DMS153 treated with DMSO at 0.1 percent for 48 hours (cell line): ENCODE data around the gene MAML3.

Experiments
- DNase-seq: peaks from one replicate; lab custom pipeline; 2025; ENCODE audit not compliant: unreplicated experiment; lab: John Stamatoyannopoulos, UW

MAML3 gene

GRCh38 chr4:140048419-140048995, 105.5 kb downstream of the MAML3 start:
- DNase-seq = peak; percentile 37

DNA sequence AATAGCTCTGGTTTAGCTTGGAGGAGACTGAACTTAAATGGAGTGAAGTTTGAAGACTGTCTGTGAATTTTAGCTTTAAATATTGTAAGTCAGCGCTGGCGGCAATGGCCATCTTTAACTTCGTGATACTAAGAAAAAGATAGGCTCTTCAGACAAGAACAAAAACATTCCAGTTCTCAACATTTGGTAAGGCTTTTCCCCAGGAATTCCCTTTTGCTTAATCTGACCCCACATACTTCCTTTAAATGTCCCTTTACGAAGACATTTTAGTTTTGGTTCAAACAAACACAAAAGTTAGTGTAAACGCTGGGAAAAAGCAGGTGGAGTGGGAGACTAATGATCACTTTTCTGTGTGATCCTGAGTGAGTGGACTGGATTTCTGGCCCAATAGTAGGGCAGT, 106.2 kb downstream of the MAML3 start:
- DNase-seq = no peak

DNA sequence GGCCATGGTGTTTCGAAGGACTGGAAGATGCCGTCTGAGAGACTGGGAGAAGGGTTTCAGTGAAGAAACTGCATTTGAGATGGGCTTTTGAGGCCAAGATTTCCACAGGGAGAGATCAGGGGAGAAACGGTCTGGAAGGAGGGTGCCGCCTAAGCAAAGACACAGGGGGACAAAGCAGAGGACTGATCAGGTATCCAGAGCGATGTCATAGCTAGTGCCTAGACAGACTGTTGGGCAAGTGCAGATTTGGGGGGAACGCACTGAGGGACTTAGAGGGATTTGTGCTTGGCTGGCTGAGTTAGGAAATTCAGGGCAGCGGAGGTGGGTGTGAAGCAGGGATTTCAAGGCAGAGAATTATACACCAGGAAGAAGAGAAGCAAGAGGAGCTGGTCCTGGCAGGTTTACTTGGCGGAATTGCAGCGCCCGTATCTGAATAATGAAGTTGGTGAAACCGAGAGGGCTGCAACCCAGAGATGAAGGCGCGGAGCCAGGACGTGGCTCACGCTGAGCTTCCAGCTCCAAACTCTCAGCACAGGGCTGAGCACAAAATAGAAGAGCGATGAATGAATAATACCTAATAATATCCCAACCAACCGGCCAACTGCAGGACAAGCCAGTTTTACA, 106.9 kb downstream of the MAML3 start:
- no peak for DNase-seq

GRCh38 chr4:140046543-140046942, 107.4 kb downstream of the MAML3 start:
- DNase-seq = no peak

GRCh38 chr4:140046016-140046415, 108.0 kb downstream of the MAML3 start:
- no peak for DNase-seq

- no peak for DNase-seq
Measured at GRCh38 chr4:140044337-140044902, 109.6 kb downstream of the MAML3 start.

GRCh38 chr4:140042634-140043033, 111.3 kb downstream of the MAML3 start:
- DNase-seq = no peak

DNA sequence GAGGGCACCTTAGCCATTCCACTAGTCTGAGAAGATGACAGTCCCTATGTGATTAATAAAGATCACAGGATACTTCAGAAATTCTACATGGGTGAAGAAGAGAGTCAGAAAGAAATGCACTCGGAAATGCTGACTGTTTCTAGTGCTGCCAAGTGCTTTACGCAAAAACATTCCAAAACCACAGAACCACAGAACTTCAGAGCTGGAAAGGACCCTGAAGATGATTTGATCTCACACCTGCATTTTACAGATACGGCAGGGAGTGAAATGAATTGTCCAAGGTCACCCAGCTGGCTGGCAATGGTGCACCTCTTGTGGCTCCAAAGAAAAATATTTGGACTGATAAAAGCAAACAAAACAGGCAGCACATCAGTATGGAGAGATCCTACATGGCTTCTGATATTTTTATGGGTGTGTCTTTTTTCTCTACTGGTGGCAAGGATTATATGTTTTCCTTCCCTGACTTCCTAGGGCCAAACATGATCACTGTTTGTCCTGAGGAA, 115.9 kb downstream of the MAML3 start:
- no peak for DNase-seq

DNA sequence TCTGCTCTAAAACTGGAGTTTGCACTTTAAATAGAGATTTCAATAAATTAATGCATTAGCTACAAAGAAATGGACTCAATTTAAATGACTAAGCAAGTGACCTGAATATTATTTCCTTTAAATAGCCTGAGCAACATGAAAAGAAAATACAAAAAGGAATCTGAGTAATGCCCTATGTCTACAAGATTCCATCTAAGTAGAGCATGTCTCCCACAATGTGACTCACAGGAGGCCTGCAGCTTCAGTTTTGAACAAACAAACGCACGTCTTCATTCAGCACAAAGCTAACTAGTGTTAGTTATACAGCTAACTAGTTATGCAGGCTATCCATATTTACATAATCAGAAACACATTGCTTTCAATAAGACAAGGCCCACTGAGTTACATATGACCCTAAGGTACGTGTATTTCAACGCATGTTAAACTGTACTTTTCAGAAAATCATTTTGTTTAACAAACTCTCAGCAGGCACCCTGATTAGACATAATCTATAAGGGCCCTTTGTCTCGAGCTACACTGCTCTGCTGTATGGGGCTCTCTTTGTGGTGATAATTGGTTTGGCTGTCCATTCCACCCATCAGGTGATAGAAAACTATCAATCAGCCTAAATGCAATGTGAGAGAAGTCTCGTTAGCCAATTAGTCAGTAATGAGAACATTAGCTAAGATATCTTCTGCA, 116.5 kb downstream of the MAML3 start:
- DNase-seq = no peak

DNA sequence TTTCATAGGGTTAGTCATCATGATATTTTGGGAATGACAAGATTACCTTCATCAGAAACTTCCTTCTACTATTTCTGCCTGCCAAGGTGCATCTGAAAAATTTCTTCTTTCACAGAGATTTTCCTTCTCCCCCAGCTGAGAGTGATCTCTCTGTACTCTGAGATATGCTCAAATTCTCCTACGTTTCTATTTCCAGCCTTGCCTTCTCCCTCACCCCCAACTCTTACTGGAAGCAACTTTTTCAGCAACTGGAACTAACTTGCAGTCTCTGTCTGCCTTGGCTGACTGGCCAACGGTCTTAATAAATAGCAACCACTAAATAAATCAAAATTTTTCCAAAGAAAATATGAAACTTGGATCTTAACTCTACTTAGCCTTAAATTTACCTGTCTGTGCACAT, 122.3 kb downstream of the MAML3 start:
- DNase-seq = no peak

DNA sequence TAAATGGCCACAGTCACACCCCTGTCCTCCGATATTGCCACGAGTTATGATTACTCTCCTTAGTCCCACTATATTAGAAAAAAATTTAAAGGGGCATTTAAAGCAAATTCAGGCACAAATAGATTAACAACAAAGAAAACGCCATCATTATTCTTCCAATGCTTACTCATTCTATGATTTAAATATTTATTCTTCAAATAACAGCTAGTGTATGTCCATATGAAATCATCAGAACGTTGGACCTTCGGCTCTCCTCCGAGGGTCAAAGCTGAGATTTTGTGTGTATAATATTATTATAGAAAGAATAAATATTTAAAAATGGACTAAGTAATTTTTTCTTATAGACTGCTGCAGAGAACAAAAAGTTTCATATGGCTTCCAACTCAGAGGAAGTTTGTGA, 122.9 kb downstream of the MAML3 start:
- no peak for DNase-seq

- no peak for DNase-seq
Measured at GRCh38 chr4:140028676-140029517, 125.1 kb downstream of the MAML3 start.

- DNase-seq = no peak
Measured at GRCh38 chr4:140028101-140028500, 125.9 kb downstream of the MAML3 start.

DNA sequence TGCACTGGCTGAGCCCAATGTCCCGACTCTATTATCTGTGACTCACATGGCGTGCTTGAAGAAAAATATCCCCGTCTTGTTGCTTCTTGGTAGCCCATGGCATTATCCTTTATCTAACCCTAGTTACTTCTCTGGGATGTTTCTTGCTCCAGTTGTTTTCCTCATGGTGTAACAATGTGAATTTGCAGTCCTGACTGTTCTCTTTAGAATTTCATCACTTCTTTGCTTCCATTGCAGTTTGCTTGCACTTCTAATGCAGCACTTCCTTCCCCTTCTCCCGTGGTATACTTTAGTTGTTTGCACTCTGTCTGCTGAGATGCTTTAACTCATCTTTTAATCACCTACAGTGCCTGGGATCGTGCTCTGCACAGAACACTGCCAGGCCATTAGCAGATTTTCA, 126.9 kb downstream of the MAML3 start:
- no peak for DNase-seq

DNA sequence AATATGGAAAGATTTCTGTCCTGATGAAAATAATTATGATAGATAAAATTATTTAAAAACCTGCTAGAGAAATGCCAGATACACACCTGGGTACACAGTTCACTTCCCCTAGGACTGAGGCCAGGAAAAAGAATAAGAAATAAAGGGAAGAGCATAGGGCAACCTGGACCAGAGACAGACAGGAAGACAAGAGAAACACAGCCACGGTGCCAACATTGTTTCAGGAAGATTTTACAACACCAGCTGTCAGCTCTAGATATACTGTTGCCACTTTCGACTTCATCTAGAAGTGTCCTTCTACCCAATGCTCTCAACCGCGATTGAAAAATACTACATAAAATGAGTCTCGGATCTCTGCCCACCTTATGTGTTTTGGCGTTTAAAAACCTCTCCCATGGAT, 128.5 kb downstream of the MAML3 start:
- DNase-seq = no peak

GRCh38 chr4:140020457-140021361, 133.3 kb downstream of the MAML3 start:
- DNase-seq = no peak

DNA sequence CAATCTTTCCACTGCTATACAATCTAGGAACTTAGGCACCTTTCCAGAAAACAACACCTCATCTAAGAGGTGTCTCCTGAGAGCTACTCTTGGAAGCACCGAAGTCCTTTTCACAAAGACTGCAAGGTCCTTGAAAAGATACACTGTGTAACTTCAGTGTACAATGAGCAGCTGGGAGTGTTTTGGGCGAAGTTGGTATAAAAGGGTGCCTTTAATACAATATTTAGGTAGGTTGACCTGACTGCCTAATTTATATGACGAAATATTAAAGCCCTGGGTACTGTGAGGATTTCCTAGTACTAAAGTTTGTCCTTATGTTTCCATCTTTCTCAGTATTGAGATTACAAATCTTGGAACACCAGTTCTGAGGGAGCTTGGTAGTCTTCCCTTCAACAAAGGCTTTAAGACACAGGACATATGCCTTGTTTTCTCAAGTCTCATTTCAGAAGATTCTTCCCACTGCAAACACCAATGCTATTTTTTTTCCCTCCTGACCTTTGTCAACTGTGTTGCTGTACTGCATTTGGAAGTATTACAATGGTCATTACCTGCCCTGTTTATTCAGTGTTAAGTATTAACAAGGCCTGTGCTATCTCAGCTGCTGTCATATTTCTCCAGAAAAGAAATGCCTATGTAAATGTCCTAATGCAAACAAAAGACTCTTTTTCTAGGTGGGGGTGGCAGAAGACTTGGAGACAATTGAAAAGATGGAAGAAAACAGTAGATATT, 134.2 kb downstream of the MAML3 start:
- peak; percentile 36 for DNase-seq

DNA sequence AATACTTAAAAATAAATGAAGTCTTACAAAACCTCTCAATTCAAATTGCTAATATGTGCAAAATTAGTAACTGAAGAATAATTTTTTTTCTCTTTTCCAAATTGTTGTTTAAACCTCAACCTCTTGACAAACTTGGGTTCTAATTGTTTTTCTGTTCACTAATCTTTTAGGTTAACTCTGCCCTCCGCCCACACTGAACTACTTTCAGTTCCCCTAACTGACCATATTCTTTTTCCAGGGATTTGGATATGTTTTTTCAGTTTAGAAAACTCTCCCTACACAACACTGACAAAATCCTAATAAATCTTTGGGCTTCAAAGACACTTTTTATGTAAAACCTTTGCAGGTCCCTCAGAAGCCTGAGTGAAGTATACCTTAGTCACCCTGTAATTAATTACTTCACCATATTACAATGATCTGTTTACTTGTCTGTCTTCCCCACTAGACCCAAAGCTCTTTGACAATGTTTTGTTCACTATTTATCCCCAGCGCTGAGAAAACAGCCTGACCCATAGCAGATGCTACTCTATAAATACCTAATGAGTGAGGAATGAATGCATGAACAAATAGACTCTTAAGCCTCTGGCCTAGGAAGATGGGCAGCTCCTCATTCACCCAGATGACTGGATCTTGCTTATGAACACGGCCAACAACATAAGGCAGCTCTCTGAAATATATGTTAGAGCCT, 134.9 kb downstream of the MAML3 start:
- DNase-seq = peak; percentile 36

GRCh38 chr4:140014284-140014683, 139.7 kb downstream of the MAML3 start:
- no peak for DNase-seq
